ENCODE results near the gene CST5.
A peak's percentile ranks its signal among the peaks of the same experiment; 100 is the strongest.
"Not testable (repeated sequence)": the region's sequence is repeated elsewhere in the genome, so short reads cannot be mapped to it uniquely, and the experiment has no call there.

Gene CST5

DNA sequence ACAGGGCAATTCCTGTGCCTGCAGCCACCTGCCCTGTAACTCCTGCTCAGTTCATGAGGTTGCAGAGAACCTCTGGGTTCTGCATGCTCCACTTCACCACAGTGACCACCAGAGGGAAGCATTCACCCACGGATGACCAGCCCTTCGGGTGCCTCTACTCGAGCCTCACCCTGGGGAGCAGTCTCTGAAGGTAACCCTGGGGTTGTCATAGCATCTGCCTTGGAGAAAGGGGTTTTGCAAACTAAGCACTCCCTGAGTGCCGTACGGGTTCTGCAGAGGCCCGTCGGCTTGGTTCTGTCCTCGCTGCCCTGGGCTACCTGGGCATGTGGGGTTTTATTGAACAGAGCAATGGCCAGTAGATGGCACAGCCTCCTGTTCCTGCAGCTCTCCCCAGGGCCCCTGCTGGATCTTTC lies 10.2 kb upstream of the CST5 start:
- DNase-seq, result peak; percentile 27

DNA sequence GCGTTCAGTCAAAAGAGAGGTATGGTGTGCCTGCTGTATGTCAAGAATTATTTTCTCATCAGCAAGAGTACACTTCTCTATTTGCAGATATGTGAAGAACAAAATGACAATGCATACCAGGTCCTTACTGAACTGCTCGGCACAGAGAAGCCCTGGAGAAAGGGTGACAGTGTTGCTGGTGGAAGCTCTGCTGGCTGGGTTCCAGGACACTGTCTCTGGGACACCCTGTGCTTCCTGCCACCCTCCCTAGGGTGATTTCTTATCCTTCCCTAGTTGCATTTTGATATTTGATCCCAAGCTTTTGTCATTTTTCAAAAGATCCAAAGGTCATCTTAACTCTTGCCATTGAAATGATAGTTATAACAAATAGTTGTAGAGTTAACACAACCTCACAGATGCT lies 8.3 kb upstream of the CST5 start:
- DNase-seq, result no peak

DNA sequence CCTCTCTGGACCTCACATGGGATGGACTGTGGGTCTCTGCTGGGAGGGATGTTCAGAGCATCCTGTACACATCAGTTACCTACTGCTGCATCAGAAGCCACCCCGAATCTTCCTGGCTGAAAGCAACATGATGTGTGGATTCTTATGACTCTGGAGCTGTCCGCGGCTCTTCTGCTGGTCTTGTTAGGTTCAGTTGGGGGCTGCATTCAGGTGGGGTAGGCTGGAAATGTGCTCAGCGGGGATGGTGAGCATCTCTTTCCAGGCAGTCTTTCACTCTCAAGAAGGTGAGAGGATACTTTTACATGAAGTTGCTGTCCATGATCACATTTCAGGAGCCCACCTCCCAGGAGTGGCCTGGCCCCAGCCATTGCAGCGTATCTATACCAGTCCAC lies 5.2 kb upstream of the CST5 start:
- DNase-seq, result no peak

DNA sequence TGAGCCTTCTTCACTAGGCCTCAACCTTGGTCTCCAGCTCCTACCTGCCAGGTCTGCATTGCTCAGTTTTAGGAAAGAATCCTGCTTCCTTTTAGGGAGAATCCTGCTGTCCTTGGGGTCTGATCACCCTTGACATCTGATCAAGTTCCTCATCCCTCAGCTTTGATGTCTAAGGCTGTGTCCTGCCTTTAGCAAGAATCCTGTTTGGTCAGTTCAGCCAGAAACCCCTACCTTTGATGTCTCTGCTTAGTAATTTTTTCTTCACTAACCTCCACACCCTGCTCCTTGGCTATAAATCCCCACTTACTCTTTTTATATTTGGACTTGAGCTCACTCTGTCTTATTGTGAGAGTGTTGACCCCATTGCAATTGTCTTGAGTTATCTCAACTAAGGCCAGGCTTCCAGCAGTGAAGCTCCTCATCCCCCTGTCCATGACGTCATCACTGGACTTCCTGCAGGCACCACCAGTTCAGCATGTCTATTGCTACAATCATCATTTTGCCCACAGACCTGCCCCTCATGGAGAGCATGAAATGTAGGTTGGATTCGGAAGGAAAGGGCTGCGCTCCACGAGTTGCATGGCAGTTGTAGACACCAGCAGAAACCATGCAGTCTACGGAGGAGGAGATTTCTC lies 4.7 kb upstream of the CST5 start:
- no peak for DNase-seq

DNA sequence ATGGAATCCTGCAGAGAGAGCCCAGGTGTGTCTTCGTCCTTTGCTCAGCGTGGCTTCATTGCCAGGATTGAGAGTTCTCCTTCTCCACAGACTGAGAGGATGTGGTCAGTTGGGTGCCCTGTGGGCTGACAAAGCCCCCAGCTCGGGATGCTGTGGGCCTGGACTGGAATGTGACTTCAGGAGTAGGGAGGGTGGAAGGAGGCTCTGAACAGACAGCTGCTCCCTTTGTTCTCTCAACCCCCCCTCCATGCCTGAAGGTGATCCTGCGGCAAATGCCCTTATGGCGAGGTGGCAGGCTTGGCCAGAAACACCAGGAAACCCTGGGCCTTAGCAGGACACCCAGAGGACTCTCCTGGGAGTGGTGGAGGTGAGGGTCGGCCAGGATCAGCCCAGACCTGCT lies 1.8 kb upstream of the CST5 start:
- DNase-seq, result no peak

DNA sequence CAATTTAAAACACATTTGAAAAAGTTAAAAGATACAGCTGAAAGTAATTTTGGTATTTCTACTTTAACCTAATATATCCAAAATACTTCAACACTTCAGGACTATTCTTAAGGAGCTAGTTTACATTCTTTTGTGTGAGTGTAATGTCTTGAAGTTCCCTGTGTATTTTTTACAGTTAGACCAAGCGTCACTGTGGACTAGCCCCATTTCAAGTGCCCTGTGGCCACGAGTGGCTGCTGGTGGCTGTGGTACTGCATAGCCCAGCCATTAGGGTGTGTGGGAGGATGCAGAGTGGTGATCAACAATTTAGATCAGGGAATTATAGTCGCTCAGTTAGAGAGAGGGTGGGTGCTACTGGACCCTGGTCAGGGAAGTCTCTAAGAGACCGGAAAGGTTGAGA lies 869 bp upstream of the CST5 start:
- DNase-seq, result no peak

DNA sequence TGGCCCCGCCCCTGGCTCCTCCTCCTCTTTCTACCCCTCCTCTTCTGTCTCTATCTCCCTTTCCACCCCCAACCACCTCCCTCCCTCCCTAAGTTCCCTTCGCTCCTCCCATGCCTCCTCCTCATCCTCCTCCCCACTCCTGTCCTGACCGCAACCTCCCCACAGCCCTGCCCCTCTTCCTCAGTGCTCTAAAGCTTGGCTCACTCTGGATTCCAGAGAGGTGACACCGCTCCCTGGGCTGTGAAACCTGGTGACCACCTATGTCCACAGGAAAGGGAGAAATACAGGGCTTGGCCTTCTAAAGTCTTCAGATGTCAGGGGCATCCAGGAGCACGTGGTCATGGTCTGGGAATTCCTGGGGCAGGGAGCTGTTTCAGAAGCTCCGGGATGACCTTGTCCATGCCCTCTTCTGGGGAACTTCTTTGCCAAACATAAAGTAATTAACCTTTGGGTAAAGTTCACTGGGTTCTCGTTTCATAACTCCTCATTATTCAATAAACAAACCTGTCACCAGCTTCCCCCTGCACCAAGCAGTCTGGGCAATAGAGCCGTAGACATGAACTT lies 345 bp upstream of the CST5 start:
- no peak for DNase-seq

DNA sequence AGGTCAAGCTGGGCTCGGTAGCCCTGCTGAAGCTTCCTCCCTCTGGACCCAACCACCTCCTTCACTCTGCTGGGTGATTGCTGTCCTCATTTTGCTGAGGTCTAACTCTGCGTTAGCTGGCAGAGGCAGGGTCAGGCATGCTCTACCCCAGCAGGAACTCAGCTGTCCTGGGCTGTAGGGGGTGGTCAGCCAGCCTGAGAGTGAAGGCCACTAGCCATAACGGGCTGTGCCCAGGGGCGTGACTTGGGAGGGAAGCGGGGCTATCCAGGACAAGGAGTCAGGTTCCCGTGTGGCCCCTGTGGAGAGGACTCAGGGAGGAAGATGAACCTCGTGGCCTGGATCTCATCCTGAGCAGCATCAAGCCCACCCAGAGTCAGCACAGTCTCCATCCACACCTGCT lies 761 bp downstream of the CST5 start:
- no peak for DNase-seq

DNA sequence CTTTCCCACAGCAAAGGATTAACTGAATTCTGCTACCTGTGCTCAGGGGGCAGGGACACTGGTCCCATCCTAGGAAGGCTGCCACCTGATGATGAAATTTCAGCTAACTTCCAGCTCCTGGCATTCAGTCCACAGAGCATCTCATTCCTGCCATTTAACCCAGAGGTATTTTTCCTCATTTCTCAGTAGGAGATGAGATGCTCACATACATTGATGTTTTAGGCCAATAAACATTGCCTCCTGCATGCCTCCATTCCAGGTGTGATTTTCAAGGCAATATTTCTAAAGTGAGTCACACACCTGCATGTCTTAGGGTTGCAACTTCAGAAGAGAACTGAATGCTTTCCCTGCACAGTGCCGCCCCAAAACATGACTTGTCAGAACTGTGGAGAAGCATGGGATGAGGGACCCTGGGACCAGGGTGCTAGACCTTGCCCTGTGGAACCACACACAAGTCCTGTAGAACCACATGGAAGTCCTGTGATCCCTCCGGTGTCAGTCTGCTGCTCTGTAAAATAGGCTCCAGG lies 1.5 kb downstream of the CST5 start:
- DNase-seq, result not testable (repeated sequence)

DNA sequence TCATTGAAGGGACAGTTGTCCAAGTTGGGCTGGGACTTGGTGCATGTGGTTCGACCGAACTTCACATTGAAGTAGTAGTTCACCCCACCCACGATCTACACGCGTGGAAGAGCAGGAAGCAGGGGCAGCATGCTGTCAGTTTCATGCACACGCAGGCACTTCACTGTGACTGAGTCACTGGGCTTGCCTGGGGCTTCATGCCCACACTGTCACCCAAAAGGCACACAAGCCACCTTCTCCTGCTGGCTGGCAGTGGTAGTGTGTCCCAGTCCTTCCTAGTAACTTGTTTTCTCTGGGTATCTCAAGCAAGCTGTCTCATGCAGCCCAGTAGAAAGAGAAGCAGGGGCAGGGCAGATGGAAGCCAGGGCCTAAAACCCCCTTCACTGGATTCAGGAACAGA lies 2.0 kb downstream of the CST5 start:
- DNase-seq, result no peak

DNA sequence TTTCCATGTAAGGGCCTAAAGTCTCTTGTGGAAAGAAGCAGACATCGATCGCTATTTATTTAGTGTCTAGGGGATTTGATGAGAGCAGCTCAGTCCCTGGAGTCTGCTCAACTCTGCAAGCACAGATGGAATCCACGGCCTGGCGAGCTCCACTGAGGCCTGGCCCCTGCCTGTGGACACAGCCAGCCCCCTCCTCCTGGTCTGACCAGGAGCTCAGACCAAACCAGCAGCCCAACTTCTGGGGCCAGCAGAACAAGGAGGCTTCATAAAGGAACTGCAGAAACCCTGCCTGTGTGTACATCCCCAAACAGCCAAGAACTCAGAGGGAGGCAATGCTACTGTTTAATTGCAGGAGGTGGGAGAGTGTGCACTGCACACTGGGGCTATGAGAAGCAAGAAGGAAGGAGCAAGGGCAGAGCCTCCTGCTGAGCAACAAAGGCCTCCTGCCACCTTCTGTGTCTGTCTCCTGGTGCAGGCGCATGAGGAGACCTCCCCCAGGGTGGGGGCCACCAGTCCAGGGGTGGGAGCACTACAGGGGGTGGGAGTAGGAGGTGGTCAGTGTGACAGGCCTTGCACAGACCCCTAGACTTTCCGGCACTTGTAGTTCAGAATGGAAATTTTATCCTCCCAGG lies 3.8 kb downstream of the CST5 start:
- DNase-seq, result no peak

DNA sequence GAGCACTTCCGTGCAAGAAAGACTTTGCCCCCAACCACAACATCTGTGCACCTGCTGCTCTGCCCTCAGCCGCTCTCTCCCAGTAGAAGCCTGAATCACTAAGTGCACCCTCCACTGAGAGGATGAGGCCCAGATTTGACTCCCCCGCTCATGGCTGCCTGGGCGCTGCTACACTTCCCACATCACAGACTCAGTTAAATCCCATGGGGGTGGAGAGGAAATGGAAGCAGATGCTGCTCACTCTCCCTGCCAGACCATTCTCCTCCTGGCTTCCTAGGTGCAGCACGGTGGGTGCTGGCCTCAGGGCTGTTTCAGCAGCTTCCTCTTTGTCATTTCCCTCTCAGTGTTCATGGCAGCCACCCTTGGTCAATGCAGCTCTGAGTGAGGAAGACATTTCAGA lies 4.8 kb downstream of the CST5 start:
- DNase-seq, result no peak

DNA sequence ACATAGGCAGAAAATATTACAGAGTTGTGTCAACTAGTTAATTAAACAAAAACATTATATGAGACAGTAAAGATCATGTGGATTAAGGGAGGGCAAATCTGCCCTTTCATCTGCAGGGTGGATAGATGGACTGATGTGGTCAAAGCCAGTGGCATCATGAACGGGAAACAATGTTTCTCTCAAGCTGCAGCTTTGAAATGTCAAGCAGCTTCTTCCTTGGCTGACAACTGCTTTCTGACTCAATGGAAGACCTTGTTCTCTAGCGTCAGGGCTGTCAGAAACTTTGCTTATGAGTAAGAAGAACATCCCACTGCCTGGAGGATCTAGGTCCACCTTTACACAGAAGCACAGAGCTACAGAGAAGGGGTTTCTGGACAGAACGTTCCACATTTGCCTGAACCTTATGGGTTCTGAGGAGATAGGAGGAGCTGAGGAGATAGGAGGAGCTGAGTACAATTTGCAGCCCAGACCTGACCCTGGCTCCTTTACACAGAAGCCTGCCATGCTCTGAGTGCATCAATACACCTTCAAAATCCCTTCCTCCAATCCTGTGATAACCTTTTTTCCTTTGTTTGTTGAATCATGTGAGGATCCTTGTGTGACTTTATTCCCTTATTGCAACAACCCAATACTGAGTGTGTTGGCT lies 6.1 kb downstream of the CST5 start:
- DNase-seq, result no peak

DNA sequence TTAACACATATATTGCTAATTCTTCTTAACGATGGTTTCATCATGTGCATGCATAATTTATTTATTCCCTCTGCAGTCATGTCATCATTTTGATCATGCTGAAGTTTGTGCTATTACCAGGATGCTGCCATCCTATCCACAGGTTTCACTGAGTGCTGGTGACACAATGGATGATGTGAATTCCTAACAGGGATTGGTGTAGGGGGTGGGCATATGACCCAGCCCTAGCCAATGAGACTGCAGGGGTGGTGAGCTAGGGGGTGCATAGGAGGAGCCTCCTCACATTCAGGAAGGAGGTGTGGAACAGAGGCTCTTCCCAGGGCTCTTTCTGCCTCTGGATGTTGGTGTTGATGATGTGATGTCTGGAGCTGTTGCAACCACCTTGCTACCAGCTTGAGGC lies 7.5 kb downstream of the CST5 start:
- no peak for DNase-seq

DNA sequence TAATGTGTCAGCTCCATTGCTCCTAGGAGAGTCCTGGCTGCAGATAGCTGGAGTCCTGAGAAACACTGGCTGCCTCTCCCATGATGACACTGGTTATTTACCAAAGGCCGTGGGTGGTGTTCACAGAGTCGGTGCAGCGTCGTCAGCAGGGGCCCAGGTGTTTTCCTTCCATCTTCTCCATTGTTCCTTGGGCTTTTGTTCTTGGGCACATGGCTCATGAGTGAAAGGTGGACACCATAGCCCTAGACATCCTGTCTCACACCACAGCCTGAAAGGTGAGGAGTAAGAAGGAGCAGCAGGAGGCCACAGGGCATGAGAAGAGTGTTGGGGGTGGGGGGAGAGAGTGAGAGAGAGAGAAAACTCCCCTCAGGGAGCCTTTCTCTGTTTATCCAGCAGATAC lies 9.1 kb downstream of the CST5 start:
- DNase-seq, result no peak

DNA sequence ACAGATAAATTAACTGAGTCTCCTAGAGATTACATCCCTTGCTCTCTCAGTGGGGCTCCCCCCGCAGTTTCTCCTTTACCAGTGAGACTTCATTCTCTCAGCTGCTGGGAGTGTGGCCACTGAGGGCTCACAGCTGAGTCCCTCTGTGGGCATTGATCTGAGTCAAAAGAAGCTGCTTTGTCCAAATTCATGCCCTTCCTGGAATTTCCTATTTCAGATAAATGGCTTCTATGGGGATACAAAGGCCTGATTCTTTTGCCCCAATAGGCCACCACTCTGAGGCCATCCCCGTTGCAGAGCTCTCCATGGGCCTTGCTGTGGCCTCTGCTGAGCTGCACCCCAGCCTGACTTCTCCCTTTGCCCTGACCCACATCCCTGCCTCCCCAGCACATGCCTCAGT lies 10.0 kb downstream of the CST5 start:
- no peak for DNase-seq

DNA sequence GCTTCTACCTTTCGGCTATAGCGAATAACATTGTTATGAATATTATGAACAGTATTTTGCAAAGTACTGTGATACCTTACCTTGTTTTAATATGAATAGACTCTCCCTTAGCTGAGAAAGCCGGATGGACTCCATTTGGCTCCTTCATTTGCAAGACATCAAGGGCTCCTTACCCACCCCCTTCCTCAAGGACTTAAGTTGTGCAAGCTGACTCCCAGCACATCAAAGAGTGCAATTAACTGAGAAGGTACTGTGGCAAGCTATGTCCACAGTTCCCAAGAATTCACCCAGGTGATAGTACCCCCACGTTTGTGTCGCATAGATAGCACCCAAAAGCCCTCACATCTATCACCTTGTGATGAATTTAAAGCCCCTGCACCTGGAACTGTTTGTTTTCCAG lies 11.2 kb downstream of the CST5 start:
- DNase-seq, result no peak

DNA sequence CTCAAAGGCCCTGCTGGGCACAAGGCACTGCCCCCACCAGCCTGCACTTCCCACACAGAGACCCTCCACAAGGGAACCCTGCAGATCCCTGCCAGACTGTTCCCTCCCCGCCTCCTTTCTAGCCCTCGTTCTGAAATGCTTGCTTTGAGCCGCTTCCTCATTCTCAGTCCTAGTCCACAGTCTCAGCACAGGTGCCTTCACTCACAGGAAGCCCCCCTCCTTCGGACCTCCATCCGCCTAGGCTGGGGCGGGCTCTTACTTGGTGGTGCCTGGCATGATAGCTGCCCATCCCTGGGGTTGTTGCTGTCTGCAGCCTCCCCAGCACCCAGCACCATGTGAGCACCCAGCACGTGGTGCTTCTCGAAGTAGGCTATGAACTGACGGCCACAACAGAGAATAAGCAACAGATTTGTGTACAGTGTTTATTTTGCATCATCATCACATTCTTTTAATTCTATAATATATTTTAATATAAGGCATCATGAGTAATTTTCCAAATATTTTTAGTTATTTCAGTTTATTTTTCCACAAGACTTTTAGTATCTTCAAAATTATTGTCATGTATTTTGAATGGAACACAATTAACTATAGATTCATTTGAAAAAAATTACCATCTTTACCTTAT lies 12.3 kb downstream of the CST5 start:
- DNase-seq, result no peak

DNA sequence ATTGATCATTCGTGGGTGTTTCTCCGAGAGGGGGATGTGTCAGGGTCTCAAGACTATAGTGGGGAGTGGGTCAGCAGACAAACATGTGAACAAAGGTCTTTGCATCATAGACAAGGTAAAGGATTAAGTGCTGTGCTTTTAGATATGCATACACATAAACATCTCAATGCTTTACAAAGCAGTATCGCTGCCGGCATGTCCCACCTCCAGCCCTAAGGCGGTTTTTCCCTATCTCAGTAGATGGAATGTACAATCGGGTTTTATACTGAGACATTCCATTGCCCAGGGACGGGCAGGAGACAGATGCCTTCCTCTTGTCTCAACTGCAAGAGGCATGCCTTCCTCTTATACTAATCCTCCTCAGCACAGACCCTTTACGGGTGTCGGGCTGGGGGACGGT lies 18.8 kb downstream of the CST5 start:
- not testable (repeated sequence) for DNase-seq

DNA sequence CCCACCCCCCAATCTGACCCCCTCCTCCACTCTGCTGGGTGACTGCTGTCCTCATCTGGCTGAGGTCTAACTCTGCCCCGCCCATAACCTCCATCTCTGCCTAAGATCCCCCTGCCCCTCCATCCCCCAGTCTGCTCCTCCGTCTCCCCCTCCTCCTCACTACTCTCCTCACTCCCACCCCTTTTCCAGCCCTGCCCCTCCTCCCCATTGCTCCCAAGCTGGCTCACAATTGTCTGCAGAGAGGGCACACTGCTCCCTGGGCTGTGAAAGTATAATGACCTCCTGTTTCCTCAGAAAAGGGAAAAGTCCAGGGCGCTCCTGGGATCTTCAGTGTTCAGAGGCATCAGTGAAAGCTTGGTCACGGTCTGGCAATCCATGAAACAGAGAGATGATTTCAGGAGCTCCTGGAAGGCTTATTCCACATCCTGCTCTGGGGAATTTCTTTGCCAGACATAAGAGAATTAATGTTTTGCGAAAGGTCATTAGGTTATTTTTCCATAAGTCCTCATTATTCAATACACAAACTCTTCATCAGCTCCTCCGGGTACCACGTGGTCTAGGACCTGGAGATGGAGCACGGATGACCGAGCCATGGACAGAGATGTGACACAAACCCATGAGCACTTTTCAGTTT lies 21.5 kb downstream of the CST5 start:
- no peak for DNase-seq

DNA sequence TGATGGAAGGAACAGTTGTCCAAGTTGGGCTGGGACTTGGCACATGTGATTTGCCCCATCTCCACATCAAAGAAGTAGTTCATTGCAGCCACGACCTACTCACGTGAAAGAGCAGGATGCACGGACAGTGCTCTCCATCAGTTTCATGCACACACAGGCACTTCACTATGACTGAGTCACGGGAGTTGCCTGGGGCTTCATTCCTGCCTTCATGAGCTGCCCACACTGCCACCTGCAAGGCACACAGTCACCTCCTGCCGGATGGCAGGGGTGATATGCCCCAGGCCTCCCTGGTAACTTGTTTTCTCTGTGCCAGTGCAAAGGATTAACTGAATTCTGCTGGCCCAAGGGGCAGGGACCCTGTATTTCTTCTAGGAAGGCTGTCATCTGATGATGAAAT lies 22.8 kb downstream of the CST5 start:
- DNase-seq, result no peak

DNA sequence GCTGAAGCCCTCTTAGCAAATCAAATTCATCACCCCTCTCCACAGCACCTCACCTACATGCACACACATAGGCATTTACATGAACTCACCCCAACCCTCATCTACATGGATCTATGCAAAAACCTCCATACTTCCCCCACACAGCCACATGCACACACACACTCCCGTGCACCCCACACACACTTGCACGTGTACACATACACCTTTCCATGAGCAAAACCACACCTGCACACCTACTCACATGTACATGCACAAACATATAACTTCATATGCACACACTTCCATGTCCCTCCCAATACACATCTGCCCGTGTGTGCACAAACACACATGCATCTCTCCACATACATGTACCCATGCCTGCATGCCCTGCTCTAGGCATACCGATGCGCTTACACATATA lies 23.3 kb downstream of the CST5 start:
- no peak for DNase-seq

DNA sequence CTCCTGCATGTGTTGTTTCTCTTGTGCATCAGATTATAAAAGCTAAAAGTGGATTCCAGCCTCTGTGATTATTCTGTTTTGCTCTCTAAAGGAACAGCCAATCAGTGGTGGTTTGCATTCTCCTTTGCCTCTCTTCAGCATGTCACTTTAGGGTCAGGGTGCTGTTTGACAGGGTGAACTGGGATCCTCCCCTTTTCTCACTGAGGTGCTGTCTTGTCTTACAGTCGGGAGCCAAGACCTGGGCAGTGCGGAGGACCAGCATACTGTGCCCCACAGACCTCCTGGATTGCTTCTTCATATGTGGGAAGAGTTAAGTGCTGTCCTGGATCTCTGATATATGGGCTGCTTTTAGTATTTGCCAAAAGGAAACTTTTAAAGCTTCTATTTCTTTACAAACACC lies 37.9 kb downstream of the CST5 start:
- DNase-seq, result no peak

Data from fibroblast of skin of abdomen (primary cell).